ENCODE results near the gene ARMC2. TPM values are rescaled to one million over a fixed set of nuclear protein-coding genes. Genes with fewer than 3 reads are reported as not detected.

Gene ARMC2
- total RNA-seq, 2 experiments from 2014 or later, result 5.3 to 7.4 TPM

- CTCF ChIA-PET, result no interaction called here
- POLR2A ChIA-PET, result no interaction called here
Observed at GRCh38 chr6:108999428-108999827, 151.2 kb downstream of the ARMC2 start.

GRCh38 chr6:109000289-109000688 lies 152.1 kb downstream of the ARMC2 start:
- ChIA-PET CTCF (no interaction called here), POLR2A (no interaction called here)

DNA sequence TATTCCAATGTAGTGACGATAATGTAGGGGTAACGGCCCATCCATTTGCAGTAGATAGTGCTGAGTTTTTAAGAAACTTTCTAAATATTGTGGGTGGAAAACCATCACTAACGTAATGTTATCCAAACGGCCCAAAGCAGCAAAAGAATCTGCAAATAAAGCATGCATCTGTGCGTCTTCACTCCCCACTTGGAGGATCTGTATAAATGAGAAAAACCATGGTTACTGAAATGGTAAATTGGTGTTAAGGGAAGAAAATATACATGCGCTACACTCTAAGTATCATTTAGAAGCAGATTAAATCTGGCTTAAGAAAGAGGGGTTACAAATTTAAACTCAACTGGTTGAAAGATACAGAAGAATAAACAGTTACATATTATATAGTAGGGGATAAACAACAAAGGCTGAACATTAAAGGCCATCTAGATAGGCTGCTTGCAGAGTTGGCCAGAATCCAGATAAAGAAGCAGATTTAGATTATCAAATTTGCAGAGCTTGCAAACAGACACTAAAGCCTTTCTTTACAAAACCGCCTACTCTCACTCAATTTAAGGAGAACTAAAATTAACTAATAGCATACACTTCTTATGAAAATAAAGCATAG lies 153.2 kb downstream of the ARMC2 start:
- POLR2A ChIA-PET, result no interaction called here
- CTCF ChIA-PET, result interaction anchor here (0.7 kb wide), 1 partner anchor 70 kb away, joined by 3 read pairs; no protein-coding TSS in a partner anchor

GRCh38 chr6:109002051-109002697 lies 154.0 kb downstream of the ARMC2 start:
- ChIA-PET CTCF (interaction anchor here (0.7 kb wide), 1 partner anchor 71 kb away, joined by 3 read pairs; no protein-coding TSS in a partner anchor), POLR2A (no interaction called here)

- POLR2A ChIA-PET, result no interaction called here
- CTCF ChIA-PET, result no interaction called here
Observed at GRCh38 chr6:109002882-109003281, 154.7 kb downstream of the ARMC2 start.

DNA sequence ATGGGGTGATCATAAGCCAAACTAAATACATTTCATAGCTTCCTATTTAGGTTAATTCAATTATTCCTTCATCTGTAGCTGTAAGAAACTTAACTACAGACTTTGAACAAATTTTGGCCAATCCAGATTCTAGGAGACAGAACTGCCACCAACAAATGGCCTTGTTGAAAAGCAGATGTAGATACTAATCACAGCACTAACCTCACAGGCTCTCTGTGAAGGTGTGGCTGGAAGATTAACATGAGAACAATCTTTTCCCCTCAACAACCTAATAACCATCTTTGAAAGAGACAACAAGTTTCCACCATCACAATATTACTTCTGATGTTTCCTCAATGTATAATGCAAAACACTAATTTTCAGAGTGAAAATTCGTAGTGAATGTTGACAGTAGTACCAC lies 158.6 kb downstream of the ARMC2 start:
- ChIA-PET POLR2A (no interaction called here), CTCF (interaction anchor here (0.7 kb wide), 1 partner anchor 187 kb away, joined by 5 read pairs; no protein-coding TSS in a partner anchor)

DNA sequence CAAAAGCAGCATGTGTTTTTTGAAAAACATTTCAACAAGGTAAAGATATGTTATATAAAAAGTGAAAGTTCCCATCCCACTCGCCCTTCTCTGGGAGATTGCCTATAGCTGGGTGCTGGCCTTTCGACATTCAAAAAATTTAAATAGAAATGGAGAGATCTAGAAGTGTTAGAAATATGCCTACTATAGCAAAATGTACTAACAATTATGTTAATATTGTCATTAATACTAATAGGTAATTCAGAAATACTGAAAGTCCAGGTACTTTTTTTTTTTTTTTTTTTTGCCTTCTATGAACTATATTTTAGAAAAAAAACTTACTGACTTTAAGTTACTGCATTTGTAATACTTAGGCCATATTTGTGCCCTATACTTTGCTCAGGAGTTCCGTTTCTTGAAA lies 159.3 kb downstream of the ARMC2 start:
- CTCF ChIA-PET, result interaction anchor here (0.7 kb wide), 1 partner anchor 188 kb away, joined by 5 read pairs; no protein-coding TSS in a partner anchor
- POLR2A ChIA-PET, result no interaction called here

DNA sequence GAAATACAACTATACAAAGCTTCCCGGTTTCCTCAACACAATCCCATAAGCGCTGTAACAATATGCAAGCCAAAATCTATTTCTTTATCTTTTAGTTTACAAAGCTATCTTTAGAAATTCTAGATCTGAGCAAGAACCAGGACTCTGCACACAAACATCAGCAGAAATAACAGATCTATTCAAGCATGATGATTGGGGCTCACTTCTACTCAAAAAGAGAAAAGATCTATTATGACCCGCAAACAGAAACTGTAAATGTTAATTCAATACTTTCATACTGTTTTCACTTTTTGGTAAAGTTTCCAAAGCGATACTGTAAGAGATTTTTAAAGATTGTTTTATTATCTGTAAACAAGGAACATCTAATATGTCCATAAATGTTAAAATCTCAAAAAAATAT lies 159.8 kb downstream of the ARMC2 start:
- ChIA-PET CTCF (no interaction called here), POLR2A (interaction anchor here (2.1 kb wide), 1 partner anchor 125 kb away, joined by 5 read pairs; no protein-coding TSS in a partner anchor)

DNA sequence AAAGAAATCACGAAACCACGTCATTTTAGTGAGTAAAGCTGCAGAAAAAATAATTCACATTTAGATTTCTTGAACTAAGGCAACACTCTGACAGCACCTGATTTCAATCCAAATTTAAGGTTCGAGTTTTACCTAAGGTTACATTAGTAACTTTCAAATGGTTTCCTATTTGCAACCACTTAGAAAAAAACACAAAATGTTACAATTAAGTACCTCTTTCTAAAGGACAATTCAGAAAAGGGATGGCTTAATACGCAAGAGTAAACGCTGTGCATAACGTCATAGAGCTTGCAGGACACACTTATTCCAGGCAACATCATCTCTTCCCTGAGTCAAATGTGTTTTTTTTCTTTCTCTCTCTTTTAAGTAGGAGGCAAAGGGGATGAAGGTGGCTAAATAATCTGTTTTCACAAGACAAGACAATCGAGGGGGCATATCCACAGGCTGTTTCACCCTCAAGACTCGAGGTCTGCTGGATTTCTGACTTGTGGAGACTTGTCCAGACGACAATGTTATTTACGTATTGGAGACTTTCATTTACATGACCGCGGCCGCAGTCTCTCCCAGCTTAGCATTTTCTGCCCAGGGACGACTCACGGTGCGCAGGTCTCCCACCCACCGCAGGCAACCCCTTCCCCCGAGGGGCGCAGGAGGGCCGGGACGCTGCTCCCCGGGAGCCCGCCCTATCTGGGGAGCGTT lies 160.5 kb downstream of the ARMC2 start:
- ChIA-PET POLR2A (interaction anchor here (2.1 kb wide), 1 partner anchor 126 kb away, joined by 5 read pairs; no protein-coding TSS in a partner anchor), CTCF (interaction anchor here (1.5 kb wide), 1 partner anchor 87 kb away, joined by 3 read pairs; no protein-coding TSS in a partner anchor)

DNA sequence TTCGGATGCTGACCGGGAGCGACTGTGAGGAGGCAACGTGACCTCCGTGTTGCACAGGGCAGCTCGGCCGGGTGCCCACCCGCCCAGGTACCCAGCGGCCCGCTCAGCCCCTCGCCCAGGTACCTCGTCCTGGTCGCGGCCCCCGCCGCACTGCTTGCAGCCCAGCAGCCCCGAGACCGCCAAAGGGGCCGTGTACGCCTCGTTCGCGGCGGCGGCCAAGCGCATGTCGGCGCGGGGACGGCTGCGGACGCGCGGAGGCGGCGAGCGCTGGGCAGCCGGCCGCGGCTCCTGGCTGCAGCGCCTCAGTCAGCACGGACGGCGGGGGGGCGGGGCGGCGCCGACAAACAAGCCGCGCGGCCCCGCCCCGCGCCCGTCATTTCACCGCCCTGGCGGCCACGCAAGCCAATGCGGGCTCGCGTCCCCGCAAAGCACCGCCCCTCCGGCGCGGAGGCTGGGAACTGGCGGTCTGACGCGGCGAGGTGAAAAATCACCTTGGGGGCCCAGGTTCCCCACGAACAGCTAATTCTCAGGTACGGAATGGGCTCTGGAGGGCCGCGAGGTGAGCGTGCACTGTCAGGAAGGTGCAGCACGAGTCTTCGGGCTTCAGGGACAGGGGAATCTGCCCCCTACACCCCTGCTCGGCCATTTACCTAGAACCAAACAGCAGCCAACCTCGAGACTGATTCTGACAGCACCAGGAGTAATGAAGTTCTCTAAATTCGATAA lies 161.2 kb downstream of the ARMC2 start:
- ChIA-PET POLR2A (interaction anchor here (1.0 to 2.1 kb wide), 5 partner anchors 60 to 1865 kb away, joined by 4 to 7 read pairs (median 5); partner anchors contain the start of genes AMD1 and SESN1), CTCF (interaction anchor here (0.7 to 1.9 kb wide), 3 partner anchors 62 to 88 kb away, joined by 3 to 8 read pairs (median 3); no protein-coding TSS in a partner anchor)

DNA sequence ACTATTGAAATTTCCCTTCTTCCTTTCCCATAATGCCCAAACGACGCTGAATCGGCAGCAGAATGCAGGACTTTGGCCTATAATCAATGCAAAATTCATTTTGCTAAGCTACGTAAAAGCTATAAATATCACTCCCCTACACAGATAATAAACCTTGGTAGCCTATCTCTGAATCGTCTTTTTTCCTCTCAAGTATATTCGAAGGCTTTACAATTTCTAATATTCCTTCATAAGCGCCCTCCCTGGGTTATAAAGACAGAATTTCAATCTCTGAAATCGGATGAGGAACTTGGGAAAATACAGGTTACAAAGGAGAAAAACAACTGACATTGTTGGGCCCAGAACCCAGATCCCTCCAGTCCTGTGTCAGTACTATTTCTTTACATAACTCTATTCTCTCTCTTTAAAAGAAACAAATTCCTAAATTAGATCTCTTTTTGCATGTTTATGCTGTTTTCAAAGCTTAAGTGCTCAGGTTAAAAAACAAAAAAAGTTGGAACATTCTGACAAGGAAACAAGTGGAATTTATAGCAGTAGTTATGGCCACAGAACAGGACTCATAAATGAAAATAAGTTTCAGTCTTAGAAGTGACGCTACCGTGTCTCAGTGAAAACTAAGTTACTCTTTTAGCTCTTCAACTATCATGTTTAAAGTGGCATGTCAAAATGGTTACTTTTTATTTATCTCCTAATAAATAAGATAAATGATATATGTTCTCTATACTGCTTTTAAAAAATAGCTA lies 161.9 kb downstream of the ARMC2 start:
- ChIA-PET CTCF (interaction anchor here (0.7 to 1.9 kb wide), 3 partner anchors 61 to 88 kb away, joined by 3 to 8 read pairs (median 3); no protein-coding TSS in a partner anchor), POLR2A (interaction anchor here (1.0 to 2.1 kb wide), 5 partner anchors 59 to 1864 kb away, joined by 4 to 7 read pairs (median 5); partner anchors contain the start of genes AMD1 and SESN1)

- POLR2A ChIA-PET, result interaction anchor here (1.0 to 1.8 kb wide), 3 partner anchors 59 to 1864 kb away, joined by 4 to 7 read pairs (median 6); partner anchors contain the start of genes AMD1 and SESN1
Observed at GRCh38 chr6:109010705-109011102, 162.5 kb downstream of the ARMC2 start.

DNA sequence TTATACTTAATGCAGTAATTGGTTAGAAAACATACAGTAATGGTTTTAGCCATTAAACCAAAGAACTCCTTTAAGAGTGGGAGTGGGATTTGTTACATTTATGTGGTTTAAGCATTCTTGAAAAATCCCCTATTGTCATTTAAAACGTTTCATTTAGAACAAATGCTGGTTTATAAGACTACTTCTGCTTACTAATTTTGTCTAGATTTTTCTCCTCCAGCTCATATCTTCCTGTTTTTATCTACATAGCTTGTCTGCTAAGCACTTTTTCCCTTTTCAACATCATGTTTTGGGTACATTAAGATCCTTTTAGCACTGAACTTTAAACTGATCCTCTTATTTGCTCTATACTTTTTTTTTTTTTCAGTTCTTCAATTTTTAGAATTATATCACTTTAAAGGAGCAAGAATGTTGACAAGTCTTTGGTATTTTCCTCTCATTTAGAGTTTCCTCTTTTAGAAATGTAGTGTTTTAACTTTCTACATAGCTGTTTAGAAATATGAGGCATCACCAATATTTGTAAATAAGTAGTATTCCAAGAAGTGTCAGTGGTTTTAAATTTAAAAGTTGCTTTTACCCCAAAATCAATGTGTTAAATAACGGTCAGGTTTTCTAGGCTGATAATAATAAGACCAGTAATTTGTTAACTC lies 165.6 kb downstream of the ARMC2 start:
- POLR2A ChIA-PET, result interaction anchor here (0.6 to 0.7 kb wide), 2 partner anchors 31 to 68 kb away, joined by 3 read pairs; no protein-coding TSS in a partner anchor
- CTCF ChIA-PET, result no interaction called here

More at GRCh38 chr6:109010705-109011102, 162.5 kb downstream of the ARMC2 start:
- CTCF ChIA-PET, result interaction anchor here (1.9 kb wide), 1 partner anchor 62 kb away, joined by 8 read pairs; no protein-coding TSS in a partner anchor

DNA sequence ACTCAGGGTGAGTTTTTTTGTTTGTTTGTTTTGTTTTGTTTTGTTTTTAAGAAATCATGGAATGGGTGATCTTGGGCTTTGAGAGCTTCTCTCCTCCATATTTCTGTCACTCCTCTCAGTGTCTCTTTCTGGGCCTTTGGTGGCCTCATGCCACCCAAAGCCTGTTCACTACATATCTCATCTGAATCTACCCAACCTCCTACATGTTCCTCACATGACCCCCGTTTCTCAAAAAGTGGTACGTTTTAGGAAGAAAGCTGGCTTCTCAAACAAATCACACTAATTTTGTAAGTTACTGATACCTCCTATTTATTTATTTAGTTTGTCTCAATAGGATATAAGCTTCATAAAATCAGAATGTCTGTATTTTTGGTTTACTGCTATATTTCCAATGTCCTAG lies 166.4 kb downstream of the ARMC2 start:
- POLR2A ChIA-PET, result interaction anchor here (0.7 kb wide), 1 partner anchor 67 kb away, joined by 3 read pairs; no protein-coding TSS in a partner anchor
- CTCF ChIA-PET, result interaction anchor here (0.5 kb wide), 1 partner anchor 1984 kb away, joined by 3 read pairs; no protein-coding TSS in a partner anchor

- POLR2A ChIA-PET, result interaction anchor here (0.5 kb wide), 1 partner anchor 1765 kb away, joined by 3 read pairs; no protein-coding TSS in a partner anchor
Observed at GRCh38 chr6:109015176-109015575, 167.0 kb downstream of the ARMC2 start.

DNA sequence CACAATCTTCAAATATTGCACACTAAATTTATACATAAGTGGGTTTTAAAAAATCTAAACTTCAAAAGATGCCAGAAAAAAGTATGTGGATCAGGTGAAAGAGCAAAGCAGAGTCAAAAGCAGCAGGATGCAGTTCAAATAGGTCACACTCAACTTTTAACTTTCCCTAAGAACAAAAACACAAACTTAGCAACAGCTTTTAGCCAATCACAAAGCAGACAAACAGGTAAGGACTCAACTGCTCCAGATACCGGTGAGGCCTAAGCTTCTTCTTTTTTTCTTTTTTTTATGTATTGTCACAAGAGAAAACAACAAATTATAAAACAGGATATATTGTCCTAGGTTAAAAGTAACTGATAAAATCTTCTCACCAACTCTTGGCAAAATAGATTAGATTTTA lies 171.7 kb downstream of the ARMC2 start:
- CTCF ChIA-PET, result no interaction called here
- POLR2A ChIA-PET, result no interaction called here

More at GRCh38 chr6:109015176-109015575, 167.0 kb downstream of the ARMC2 start:
- CTCF ChIA-PET, result interaction anchor here (0.5 kb wide), 1 partner anchor 1197 kb away, joined by 3 read pairs; no protein-coding TSS in a partner anchor

DNA sequence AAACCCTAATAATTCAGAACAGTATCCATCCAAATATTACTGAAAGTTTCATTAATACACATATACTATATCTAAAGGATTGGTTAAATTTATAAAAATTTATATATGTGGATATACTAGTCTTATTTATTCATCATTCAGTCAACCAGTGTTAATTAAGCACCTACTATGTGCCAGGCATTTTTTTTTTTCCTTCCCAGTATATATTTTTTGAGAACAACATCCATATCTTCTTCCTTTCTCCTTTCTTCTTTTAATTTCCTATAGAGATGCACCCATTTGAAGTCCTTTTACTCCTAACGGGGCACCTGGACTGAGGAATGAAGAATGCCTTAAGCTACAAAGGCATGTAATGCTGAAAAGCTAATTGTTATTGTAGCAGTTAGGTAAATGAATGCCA lies 173.6 kb downstream of the ARMC2 start:
- CTCF ChIA-PET, result no interaction called here
- POLR2A ChIA-PET, result no interaction called here

All from activated CD8-positive, alpha-beta memory T cell treated with anti-CD3 and anti-CD28 coated beads for 36 hours (primary cell).